Measurements from ENCODE around the gene SERPINB6. TPM values are rescaled to one million over a fixed set of nuclear protein-coding genes. Genes with fewer than 3 reads are reported as not detected.
"Not testable (repeated sequence)": the region's sequence is repeated elsewhere in the genome, so short reads cannot be mapped to it uniquely, and the experiment has no call there.

The SERPINB6 gene
- polyA plus RNA-seq, 3 donors, result 117 to 208 (median 200) TPM

DNA sequence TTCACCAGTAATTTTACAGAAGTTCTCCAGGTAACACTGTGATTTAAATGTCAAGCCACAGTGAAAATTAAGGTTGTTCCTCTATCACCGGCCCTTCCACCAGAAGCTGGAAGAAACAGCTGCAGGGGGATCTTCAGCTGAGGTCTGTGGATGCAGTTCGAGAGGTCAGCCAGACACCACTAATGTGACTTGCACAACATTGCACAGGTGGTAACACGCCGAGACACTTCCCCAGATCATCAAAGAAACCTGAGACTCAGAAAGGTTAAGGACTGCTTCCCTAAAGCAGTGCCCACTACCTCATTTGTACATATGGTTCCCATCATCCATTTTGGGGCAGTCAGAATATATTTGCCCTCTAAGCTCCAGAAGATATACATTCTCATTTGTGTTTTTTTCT lies 60.2 kb downstream of the SERPINB6 start:
- WGBS (ENCODE audit: insufficient coverage), result 0% methylated on average over 3 of the region's 4 CpGs
- no peak for TF ChIP-seq CTCF (IDR thresholded peaks at IDR 0.05)
- Histone ChIP-seq H3K9me3 (replicated peaks in 1 of 2; ENCODE audit: control insufficient read depth in 1 of 2, insufficient read depth in 1 of 2, low read length in 2 of 2) (no peaks in the 10 kb centered on the region), H3K27me3 (ENCODE audit: control insufficient read depth in 2 of 2, insufficient read depth in 2 of 2, low read length in 2 of 2) (no peaks in the 10 kb centered on the region), H3K4me1 (ENCODE audit: control insufficient read depth in 1 of 2, insufficient read depth in 2 of 2, low read length in 2 of 2) (peaks cover 10% of the 10 kb centered on the region in 2 donors), H3K27ac (ENCODE audit: low read depth in 1 of 2, low read length in 2 of 2) (no peak overlapping the region), H3K36me3 (replicated peaks in 1 of 2; ENCODE audit: control insufficient read depth in 1 of 2, insufficient read depth in 2 of 2, low read length in 2 of 2) (no peaks in the 10 kb centered on the region), H2AFZ (ENCODE audit: insufficient read depth, low read depth, low read length, poor library complexity, severe bottlenecking) (no peak overlapping the region), H3K79me2 (ENCODE audit: insufficient read depth, low read length) (no peaks in the 10 kb centered on the region), H3K4me2 (replicated peaks; ENCODE audit: extremely low read depth, low read length, poor library complexity, severe bottlenecking) (no peak overlapping the region), H3K4me3 (replicated peaks in 1 of 3; ENCODE audit: low read depth in 2 of 3, low read length in 3 of 3) (no peak overlapping the region), H4K20me1 (ENCODE audit: insufficient read depth, low read length) (no peaks in the 10 kb centered on the region), H3K9ac (ENCODE audit: insufficient read depth, low read length, poor library complexity, severe bottlenecking) (no peak overlapping the region)
- H3K4me1 Mint-ChIP-seq, result peaks cover 27% of the 10 kb centered on the region
- peak in 2 of 3 donors; percentile 11 to 24 for DNase-seq
- H3K27ac Mint-ChIP-seq, result peak overlapping the region in 1 of 7 donors; percentile 51
- peaks cover 2 to 12% (median 7%) of the 10 kb centered on the region in 3 donors for H3K27me3 Mint-ChIP-seq (ENCODE audit: low read depth in 3 of 3)
- H3K4me3 Mint-ChIP-seq, result peak overlapping the region in 1 of 2 donors; percentile 49
- intact Hi-C loops (cut with micrococcal nuclease), result no loop called here
- H3K36me3 Mint-ChIP-seq, result no peaks in the 10 kb centered on the region
- H3K9me3 Mint-ChIP-seq, result peaks cover 0 to 6% (median 0%) of the 10 kb centered on the region in 7 donors

DNA sequence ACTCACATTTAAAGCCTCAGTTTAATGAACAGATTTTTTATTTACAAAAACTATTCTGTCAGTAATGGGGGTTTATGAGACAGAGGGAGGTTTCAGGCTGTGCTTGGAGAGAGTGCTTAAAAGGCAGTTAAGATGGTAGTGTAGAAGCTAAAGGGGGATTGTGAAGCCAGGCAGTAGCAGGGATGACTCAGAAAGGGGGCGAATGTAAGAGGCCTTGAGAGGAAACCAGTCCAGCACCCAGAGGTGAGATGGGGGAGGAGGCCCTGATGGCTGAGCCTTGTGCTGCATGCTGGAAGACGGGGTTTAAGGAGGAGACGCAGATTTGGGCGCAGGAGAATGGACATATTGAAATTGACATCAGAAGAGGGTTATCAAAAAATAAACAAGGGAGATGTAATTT lies 61.6 kb downstream of the SERPINB6 start:
- 14% methylated on average over 1 of the region's 4 CpGs for WGBS (ENCODE audit: insufficient coverage)
- H3K27me3 Mint-ChIP-seq (ENCODE audit: low read depth in 3 of 3), result peaks cover 2 to 9% (median 7%) of the 10 kb centered on the region in 3 donors
- H3K9me3 ChIP-seq (replicated peaks in 1 of 2; ENCODE audit: control insufficient read depth in 1 of 2, insufficient read depth in 1 of 2, low read length in 2 of 2), result no peaks in the 10 kb centered on the region
- H3K4me3 ChIP-seq (replicated peaks in 1 of 3; ENCODE audit: low read depth in 2 of 3, low read length in 3 of 3), result no peak overlapping the region
- intact Hi-C loops (cut with micrococcal nuclease), result no loop called here
- TF ChIP-seq CTCF (IDR thresholded peaks at IDR 0.05), result no peak
- H3K4me2 ChIP-seq (replicated peaks; ENCODE audit: extremely low read depth, low read length, poor library complexity, severe bottlenecking), result no peak overlapping the region
- H3K79me2 ChIP-seq (ENCODE audit: insufficient read depth, low read length), result no peaks in the 10 kb centered on the region
- H3K27ac Mint-ChIP-seq, result no peak overlapping the region
- no peak overlapping the region for H2AFZ ChIP-seq (ENCODE audit: insufficient read depth, low read depth, low read length, poor library complexity, severe bottlenecking)
- no peak overlapping the region for H3K9ac ChIP-seq (ENCODE audit: insufficient read depth, low read length, poor library complexity, severe bottlenecking)
- DNase-seq, result no peak
- H3K27me3 ChIP-seq (ENCODE audit: control insufficient read depth in 2 of 2, insufficient read depth in 2 of 2, low read length in 2 of 2), result no peaks in the 10 kb centered on the region
- H3K9me3 Mint-ChIP-seq, result peaks cover 0 to 6% (median 0%) of the 10 kb centered on the region in 7 donors
- H3K27ac ChIP-seq (ENCODE audit: low read depth in 1 of 2, low read length in 2 of 2), result no peak overlapping the region
- no peaks in the 10 kb centered on the region for H3K36me3 ChIP-seq (replicated peaks in 1 of 2; ENCODE audit: control insufficient read depth in 1 of 2, insufficient read depth in 2 of 2, low read length in 2 of 2)
- H3K4me1 Mint-ChIP-seq, result peaks cover 31% of the 10 kb centered on the region
- peaks cover 10% of the 10 kb centered on the region in 2 donors for H3K4me1 ChIP-seq (ENCODE audit: control insufficient read depth in 1 of 2, insufficient read depth in 2 of 2, low read length in 2 of 2)
- no peak overlapping the region for H3K4me3 Mint-ChIP-seq
- H4K20me1 ChIP-seq (ENCODE audit: insufficient read depth, low read length), result no peaks in the 10 kb centered on the region
- H3K36me3 Mint-ChIP-seq, result no peaks in the 10 kb centered on the region

DNA sequence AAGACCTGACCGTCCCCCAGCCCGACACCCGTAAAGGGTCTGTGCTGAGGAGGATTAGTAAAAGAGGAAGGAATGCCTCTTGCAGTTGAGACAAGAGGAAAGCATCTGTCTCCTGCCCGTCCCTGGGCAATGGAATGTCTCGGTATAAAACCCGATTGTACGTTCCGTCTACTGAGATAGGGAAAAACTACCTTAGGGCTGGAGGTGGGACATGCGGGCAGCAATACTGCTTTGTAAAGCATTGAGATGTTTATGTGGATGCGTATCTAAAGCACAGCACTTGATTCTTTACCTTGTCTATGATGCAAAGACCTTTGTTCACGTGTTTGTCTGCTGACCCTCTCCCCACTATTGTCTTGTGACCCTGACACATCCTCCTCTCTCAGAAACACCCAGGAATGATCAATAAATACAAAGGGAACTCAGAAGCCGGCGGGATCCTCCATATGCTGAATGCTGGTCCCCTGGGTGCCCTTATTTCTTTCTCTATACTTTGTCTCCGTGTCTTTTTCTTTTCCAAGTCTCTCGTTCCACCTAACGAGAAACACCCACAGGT lies 62.2 kb downstream of the SERPINB6 start:
- H3K27me3 Mint-ChIP-seq (ENCODE audit: low read depth in 3 of 3); H3K9me3 Mint-ChIP-seq; H3K36me3 ChIP-seq (replicated peaks in 1 of 2; ENCODE audit: control insufficient read depth in 1 of 2, insufficient read depth in 2 of 2, low read length in 2 of 2); H3K9me3 ChIP-seq (replicated peaks in 1 of 2; ENCODE audit: control insufficient read depth in 1 of 2, insufficient read depth in 1 of 2, low read length in 2 of 2); H4K20me1 ChIP-seq (ENCODE audit: insufficient read depth, low read length); H3K9ac ChIP-seq (ENCODE audit: insufficient read depth, low read length, poor library complexity, severe bottlenecking); H3K36me3 Mint-ChIP-seq; DNase-seq; intact Hi-C loops (cut with micrococcal nuclease); H3K4me3 ChIP-seq (replicated peaks in 1 of 3; ENCODE audit: low read depth in 2 of 3, low read length in 3 of 3); H3K27me3 ChIP-seq (ENCODE audit: control insufficient read depth in 2 of 2, insufficient read depth in 2 of 2, low read length in 2 of 2); H3K27ac ChIP-seq (ENCODE audit: low read depth in 1 of 2, low read length in 2 of 2); H3K79me2 ChIP-seq (ENCODE audit: insufficient read depth, low read length); H3K4me2 ChIP-seq (replicated peaks; ENCODE audit: extremely low read depth, low read length, poor library complexity, severe bottlenecking); H2AFZ ChIP-seq (ENCODE audit: insufficient read depth, low read depth, low read length, poor library complexity, severe bottlenecking): not testable (repeated sequence)
- peak overlapping the region in 1 of 7 donors; percentile 64 for H3K27ac Mint-ChIP-seq
- WGBS (ENCODE audit: insufficient coverage), result 26% methylated on average over 11 of the region's 16 CpGs
- H3K4me1 ChIP-seq (ENCODE audit: control insufficient read depth in 1 of 2, insufficient read depth in 2 of 2, low read length in 2 of 2), result peaks cover 10% of the 10 kb centered on the region in 2 donors
- peaks cover 29% of the 10 kb centered on the region for H3K4me1 Mint-ChIP-seq
- H3K4me3 Mint-ChIP-seq, result peak overlapping the region in 1 of 2 donors; percentile 12

Data from CD14-positive monocyte (primary cell).